Activated CD4-positive, alpha-beta T cell treated with anti-CD3 and anti-CD28 coated beads for 24 hours (primary cell): ENCODE data around the gene GLIPR1.
"Not testable (repeated sequence)": the region's sequence is repeated elsewhere in the genome, so short reads cannot be mapped to it uniquely, and the experiment has no call there.

ENCODE experiments used
- DNase-seq, 2 donors: peaks; one replicate each; pipeline ENCODE4 v3.0.0-alpha.2; 2020; ENCODE audit warnings: low read depth in 2 of 2

Gene GLIPR1

DNA sequence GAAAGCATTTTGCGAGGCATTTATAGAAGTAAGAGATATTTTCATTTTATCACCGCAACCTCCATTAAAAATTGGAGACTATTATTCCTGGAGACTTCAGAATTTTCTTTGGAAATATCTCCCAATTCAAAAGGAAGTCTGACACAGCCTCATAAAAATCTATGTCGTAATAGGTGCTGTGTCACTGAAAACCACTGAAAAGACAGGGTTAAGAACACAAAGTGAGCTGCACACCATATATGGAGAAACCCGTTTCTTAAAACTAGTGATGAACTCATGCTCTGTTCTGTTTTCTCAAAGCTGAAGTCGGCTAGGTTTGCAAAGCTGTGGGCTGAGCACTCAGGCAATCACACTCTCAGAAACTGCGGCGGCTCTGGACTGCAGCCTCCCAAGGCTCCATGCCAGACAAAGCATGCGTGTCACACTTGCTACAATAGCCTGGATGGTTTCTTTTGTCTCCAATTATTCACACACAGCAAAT is at the start of gene GLIPR1:
Gene GLIPR1 (plus strand): TSS at position 287 of the 481 bp plus-strand sequence. CDS start 126 bp downstream, at position 413.
- peak; percentile 58 for DNase-seq

GRCh38 chr12:75432924-75433323 is 47.6 kb upstream of the GLIPR1 start:
- DNase-seq, result no peak

- DNase-seq, result no peak
These were observed 43.0 kb upstream of the GLIPR1 start for GRCh38 chr12:75437564-75437963.

DNA sequence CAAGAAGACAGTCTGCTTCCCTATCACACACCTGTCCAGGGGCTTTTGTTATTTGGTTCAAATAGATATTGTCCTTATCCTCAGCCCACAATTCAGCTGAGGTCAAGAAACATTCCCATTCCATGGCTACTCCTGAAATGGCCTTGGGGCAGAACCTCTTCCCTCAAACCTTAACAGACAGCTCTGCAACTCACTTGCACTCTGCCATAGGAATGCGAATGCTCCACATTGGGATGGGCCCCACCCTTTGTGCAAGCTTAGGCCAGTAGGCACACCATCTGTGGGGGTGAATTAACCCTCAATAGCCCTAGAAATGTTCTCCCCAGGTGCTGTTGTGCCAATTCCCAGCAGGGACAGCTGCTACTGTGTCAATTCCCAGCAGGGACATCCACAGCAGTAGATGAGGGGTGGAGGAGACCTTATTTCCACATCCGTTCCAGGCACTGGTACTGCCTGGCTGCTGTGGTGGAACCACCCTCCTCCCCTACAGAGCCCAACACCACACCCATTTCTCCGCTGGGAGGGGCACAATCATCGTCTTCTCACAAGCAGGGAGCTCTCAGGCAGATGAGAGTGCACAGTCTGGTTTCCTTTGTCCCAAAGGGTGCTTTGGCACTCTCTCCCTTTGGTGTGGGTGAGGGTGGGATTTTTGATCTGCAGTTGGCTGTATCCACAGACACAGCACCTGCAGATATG is 42.3 kb upstream of the GLIPR1 start:
- DNase-seq, result no peak

- DNase-seq, result no peak
These were observed 41.5 kb upstream of the GLIPR1 start for GRCh38 chr12:75439048-75439447.

DNA sequence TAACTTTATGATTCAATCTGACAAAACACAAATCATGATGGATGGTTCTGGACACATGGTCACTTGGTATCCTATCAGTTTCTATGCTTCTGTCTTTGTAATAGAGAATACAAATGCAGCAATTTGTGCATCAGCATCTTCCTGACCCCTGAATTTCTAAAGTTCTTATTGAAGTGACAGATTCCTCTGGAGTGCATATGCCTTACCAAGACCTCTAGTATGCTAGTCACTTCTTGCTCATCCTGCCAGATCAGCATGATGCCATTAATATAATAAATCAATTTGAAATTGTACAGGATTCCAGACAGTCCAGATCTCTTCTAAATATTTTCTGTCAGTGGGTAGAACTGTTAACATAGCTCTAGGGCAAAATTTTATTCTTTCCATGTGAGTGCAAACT is 40.6 kb upstream of the GLIPR1 start:
- DNase-seq, result no peak

GRCh38 chr12:75441687-75442449 is 38.7 kb upstream of the GLIPR1 start:
- not testable (repeated sequence) for DNase-seq

DNA sequence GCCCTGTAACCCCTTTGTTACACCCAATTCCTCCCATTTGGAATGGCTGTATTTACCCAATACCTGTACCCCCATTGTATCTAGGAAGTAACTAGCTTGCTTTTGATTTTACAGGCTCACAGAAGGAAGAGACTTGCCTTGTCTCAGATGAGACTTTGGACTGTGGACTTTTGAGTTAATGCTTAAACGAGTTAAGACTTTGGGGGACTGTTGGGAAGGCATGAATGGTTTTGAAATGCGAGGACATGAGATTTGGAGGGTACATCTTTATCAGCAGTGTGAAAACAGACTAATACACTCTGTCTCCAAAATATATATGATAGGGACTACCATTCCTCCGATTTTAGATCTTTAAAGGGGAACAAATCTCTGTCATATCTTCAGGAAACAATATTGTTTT is 38.1 kb upstream of the GLIPR1 start:
- DNase-seq, result not testable (repeated sequence)

DNA sequence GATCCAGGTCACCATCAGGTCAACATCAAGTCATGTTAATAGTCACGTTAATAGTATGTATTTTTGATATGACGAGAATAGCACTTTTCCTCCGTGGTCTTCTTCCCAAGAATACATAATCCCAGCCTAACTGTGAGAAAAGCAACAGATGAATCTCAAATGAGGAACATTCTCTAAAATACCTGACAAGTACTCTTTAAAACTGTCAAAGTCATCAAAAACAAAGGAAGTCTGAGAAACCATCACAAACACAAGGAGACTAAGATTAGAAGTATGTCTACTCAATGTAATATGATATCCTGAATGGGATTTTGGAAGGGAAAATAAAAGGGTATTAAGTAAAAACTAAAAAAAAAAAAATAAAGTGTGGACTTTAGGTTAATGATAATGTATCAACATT is 36.8 kb upstream of the GLIPR1 start:
- no peak for DNase-seq

GRCh38 chr12:75444429-75445136 is 36.0 kb upstream of the GLIPR1 start:
- DNase-seq, result no peak

GRCh38 chr12:75445137-75445507 is 35.4 kb upstream of the GLIPR1 start:
- not testable (repeated sequence) for DNase-seq

DNA sequence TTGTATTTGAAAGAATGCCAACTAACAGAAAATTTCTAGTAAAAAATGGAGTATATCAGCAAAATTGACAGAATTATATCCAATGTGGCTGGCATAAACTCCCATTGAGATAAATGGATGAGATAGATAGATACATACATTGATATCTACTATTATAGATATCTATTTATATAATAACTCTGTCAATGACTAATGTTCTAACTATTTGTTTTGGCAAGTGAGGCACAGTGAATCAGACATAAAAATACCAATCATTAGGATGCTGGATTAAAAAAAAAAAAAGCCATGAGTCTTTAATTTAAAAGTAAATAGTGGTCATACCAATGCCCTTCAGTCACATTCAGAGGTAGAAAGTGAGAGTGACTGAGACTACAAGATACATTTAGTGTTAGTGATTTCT is 33.7 kb upstream of the GLIPR1 start:
- DNase-seq, result no peak

- no peak for DNase-seq
These were observed 32.7 kb upstream of the GLIPR1 start for GRCh38 chr12:75447691-75448393.

- no peak for DNase-seq
These were observed 27.8 kb upstream of the GLIPR1 start for GRCh38 chr12:75452675-75453330.

DNA sequence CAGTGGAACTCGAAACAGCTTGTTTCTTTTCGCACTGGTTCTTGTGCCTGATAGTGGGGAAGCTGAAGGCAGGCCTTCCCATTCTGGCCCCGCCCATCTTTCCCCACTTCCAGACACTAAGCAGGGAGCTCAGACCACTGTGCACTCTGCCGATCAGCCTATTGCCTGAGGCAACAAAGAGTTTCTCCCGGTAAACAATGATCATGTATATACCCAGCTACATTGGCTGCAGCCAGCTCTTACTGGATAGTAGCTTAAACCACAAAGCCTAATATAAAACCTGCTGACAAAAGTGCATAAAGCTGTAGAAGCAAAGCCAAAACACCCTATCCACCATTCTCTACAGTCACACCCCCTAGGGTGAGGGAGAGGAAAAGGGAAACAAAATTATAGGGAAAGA is 24.7 kb upstream of the GLIPR1 start:
- no peak for DNase-seq

DNA sequence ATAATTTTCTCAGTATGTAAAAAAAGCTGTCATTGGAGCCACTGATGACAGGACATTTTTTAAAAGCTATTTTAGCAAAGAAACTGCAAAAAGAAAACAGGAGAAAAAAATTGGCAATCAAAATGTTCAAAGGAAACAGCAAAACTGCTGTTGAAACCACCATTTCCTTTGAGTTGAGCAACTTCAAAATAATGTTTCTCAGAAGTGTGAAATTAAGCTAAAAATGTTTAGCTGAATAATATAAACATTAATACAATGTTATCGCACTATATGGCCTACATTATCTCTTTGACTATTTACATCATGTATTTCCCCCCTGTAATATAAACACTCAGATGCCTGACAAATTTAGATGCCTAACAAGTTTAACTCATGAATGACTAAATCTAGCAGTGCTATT is 23.4 kb upstream of the GLIPR1 start:
- DNase-seq, result no peak

DNA sequence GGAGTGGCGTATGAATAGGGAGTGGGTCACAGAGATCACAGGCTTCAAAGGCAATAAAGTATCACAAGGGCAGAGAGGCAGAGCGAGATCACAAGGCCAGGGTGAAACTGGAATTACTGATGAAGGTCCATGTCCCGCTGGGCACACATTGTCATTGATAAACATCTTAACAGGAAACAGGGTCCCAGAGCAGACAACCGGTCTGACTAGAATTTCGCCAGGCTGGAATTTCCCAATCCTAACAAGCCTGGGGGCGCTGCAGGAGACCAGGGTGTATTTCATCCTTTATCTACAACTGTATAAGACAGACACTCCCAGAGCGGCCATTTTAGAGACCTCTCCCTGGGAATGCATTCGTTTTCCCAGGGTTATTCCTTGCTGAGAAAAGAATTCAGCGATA is 22.7 kb upstream of the GLIPR1 start:
- not testable (repeated sequence) for DNase-seq

- DNase-seq, result no peak
These were observed 20.8 kb upstream of the GLIPR1 start for GRCh38 chr12:75459755-75460154.

DNA sequence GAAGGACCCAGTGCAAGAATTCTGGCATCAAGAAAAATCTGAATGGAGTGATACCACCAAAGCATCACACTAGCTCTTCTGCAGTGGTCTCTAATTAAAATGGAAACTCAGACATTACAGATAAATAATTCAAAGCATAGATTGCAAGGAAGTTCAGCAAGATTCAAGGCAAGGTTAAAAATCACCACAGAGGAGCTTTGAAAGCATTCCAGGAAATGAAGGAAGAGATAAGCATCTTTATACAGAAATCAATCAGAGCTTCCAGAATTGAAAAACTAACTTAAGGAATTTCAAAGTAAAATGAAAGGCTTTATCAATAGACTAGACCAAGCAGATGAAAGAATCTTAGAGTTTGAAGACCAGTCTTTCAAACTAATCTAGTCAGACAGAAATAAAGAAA is 20.4 kb upstream of the GLIPR1 start:
- DNase-seq, result no peak

- no peak for DNase-seq
These were observed 8.4 kb upstream of the GLIPR1 start for GRCh38 chr12:75471902-75472890.
